ENCODE results near the gene PROX2.

The PROX2 gene

GRCh38 chr14:74920281-74920680 is 44.3 kb upstream of the PROX2 start:
- DNase-seq (ENCODE audit: low spot score) = no peak
- TF ChIP-seq CTCF (IDR thresholded peaks at IDR 0.05) = no peak

DNA sequence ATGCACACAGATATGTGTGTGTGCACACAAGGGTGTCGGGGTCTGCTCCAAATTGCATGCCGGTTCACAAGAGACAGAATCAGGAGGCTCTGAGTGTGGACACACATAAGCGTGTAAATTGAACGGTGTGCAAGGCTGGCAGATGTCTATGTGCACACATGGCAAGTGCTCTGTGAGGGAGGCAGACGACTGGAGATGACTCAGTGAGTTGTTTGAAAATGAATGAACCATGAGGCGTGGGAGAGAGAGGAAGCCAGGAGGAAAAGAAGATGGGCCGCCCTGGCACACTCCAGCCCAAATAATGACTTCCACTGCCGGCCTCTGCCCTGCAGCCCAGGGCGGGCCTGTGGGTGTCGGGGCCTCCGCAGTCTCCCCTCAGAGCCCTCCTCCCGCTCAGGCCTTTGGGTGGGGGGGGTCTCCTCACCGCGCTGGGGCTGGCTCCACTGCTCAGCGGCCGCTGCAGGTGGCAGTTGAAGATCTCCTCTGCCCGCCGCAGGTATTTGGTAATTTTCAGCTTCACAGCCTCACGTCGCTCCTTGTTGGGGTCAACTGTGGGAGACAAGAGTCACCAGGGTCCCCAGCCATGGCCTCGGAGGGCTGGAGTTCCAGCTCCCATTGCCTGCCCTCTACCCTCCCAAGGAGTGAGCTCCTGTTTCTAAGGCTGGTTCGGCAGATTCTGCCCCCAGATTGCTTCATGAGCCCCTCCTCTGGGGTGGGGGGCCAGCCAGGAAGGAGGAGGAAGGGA is 43.6 kb upstream of the PROX2 start:
- no peak overlapping the region for H3K27ac ChIP-seq
- H3K4me3 ChIP-seq = no peak overlapping the region
- no peak for DNase-seq (ENCODE audit: low spot score)
- no peak for TF ChIP-seq CTCF (IDR thresholded peaks at IDR 0.05)

More at GRCh38 chr14:74920281-74920680, 44.3 kb upstream of the PROX2 start:
- H3K4me3 ChIP-seq = no peak overlapping the region
- H3K27ac ChIP-seq = no peak overlapping the region

- no peak for DNase-seq (ENCODE audit: low spot score)
- Histone ChIP-seq H3K4me3 (no peak overlapping the region), H3K27ac (peak overlapping the region; percentile 44 to 58)
- no peak for TF ChIP-seq CTCF (IDR thresholded peaks at IDR 0.05)
Observed at GRCh38 chr14:74918380-74918779, 42.4 kb upstream of the PROX2 start.

- no peak for TF ChIP-seq CTCF (IDR thresholded peaks at IDR 0.05)
- peak; percentile 83 for DNase-seq (ENCODE audit: low spot score)
- Histone ChIP-seq H3K27ac (peak overlapping the region; percentile 58 to 82), H3K4me3 (no peak overlapping the region)
Observed at GRCh38 chr14:74917646-74918081, 41.7 kb upstream of the PROX2 start.

GRCh38 chr14:74917178-74917543 is 41.2 kb upstream of the PROX2 start:
- Histone ChIP-seq H3K27ac (peak overlapping the region; percentile 58 to 82), H3K4me3 (no peak overlapping the region)
- TF ChIP-seq CTCF (IDR thresholded peaks at IDR 0.05) = no peak
- no peak for DNase-seq (ENCODE audit: low spot score)

DNA sequence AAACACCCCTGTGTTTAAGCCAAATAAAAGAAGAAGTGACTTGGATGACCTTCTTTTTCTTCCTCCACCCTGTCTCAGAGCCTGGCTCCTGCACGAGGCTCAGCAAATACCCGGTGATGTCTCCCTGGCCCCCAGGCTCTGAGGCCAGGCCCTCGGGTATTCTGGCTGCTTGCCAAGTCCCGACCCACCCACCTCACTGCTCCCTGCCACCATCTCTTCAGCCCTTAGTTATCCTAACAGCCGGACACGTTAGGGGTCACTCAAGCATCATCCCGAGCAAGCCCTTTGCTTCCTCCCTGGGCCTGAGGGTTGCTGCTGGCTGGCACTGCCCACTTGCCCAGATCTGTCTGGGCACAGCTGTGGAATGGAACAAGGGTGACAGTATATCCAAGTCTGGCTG is 39.9 kb upstream of the PROX2 start:
- no peak for DNase-seq (ENCODE audit: low spot score)
- H3K4me3 ChIP-seq = no peak overlapping the region
- H3K27ac ChIP-seq = no peak overlapping the region
- no peak for TF ChIP-seq CTCF (IDR thresholded peaks at IDR 0.05)

DNA sequence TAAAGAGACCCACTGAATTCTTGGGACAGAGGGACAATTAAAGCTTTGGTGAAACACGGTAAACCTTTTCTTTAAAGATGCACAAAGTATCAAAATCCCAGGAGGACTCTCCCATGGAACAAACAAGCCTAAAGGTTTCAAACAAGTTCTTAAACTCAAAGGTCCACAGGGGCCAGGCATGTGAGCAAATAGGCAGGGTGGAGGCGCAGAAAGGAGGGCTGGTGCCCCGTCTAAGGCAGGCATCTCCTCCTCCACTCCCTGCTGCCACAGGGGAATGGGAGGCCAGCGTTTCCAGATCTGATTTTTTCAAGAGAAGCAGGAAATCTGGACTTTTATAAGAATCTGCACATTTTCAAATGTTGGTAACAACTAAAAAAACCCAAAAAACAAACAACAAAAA is 39.5 kb upstream of the PROX2 start:
- TF ChIP-seq CTCF (IDR thresholded peaks at IDR 0.05) = no peak
- H3K27ac ChIP-seq = no peak overlapping the region
- no peak overlapping the region for H3K4me3 ChIP-seq
- DNase-seq (ENCODE audit: low spot score) = no peak
